Measurements from ENCODE around the gene SLC4A1AP.
"Not testable (repeated sequence)": the region's sequence is repeated elsewhere in the genome, so short reads cannot be mapped to it uniquely, and the experiment has no call there.

The SLC4A1AP gene

GRCh38 chr2:27683390-27684071 lies 19.8 kb downstream of the SLC4A1AP start:
- H3K27ac ChIP-seq, result peak overlapping the region in 1 of 11 experiments; percentile 16; a peak in 2 of 22 replicates

GRCh38 chr2:27685006-27685405 lies 21.3 kb downstream of the SLC4A1AP start:
- not testable (repeated sequence) for H3K27ac ChIP-seq; H3K9me3 ChIP-seq (replicated peaks in 1 of 11); H3K27me3 ChIP-seq; H4K20me1 ChIP-seq; H3K4me3 ChIP-seq
- peak overlapping the region in 1 of 11 experiments; percentile 18; a peak in 1 of 22 replicates for H3K9ac ChIP-seq
- peaks cover 0 to 32% (median 2%) of the 10 kb centered on the region in 10 experiments; a peak in 7 of 20 replicates for H3K4me1 ChIP-seq
- peaks cover 74 to 96% (median 85%) of the 10 kb centered on the region in 11 experiments for H3K36me3 ChIP-seq
- H3K4me2 ChIP-seq, result peak overlapping the region in 2 of 11 experiments; percentile 3 to 35; a peak in 1 of 22 replicates

More at GRCh38 chr2:27683390-27684071, 19.8 kb downstream of the SLC4A1AP start:
- Histone ChIP-seq H3K9ac (no peak overlapping the region), H4K20me1 (peaks cover 0 to 4% (median 0%) of the 10 kb centered on the region in 11 experiments; a peak in 1 of 22 replicates), H3K4me1 (peaks cover 0 to 32% (median 2%) of the 10 kb centered on the region in 10 experiments; a peak in 7 of 20 replicates), H3K36me3 (peaks cover 77 to 96% (median 88%) of the 10 kb centered on the region in 11 experiments), H3K9me3 (replicated peaks in 1 of 11) (no peaks in the 10 kb centered on the region), H3K4me2 (peak overlapping the region in 1 of 11 experiments; percentile 6; a peak in 3 of 22 replicates), H3K27me3 (no peaks in the 10 kb centered on the region), H3K4me3 (no peak overlapping the region)
- TF ChIP-seq Cebpa-rat (IDR thresholded peaks at IDR 0.05), result no peak

GRCh38 chr2:27685577-27685976 lies 21.9 kb downstream of the SLC4A1AP start:
- H3K36me3 ChIP-seq, result peaks cover 72 to 95% (median 83%) of the 10 kb centered on the region in 11 experiments
- H3K9ac ChIP-seq, result no peak overlapping the region; a peak in 1 of 22 replicates
- peaks cover 0 to 32% (median 2%) of the 10 kb centered on the region in 10 experiments; a peak in 7 of 20 replicates for H3K4me1 ChIP-seq
- no peak for TF ChIP-seq Cebpa-rat (IDR thresholded peaks at IDR 0.05)
- H3K4me3 ChIP-seq, result no peak overlapping the region
- no peaks in the 10 kb centered on the region for H3K9me3 ChIP-seq (replicated peaks in 1 of 11)
- H3K27ac ChIP-seq, result no peak overlapping the region
- peaks cover 0 to 4% (median 0%) of the 10 kb centered on the region in 11 experiments; a peak in 1 of 22 replicates for H4K20me1 ChIP-seq
- H3K4me2 ChIP-seq, result peak overlapping the region in 1 of 11 experiments; percentile 35; a peak in 1 of 22 replicates
- H3K27me3 ChIP-seq, result no peaks in the 10 kb centered on the region

- Histone ChIP-seq H3K36me3 (peaks cover 64 to 95% (median 81%) of the 10 kb centered on the region in 11 experiments), H3K27ac (no peak overlapping the region), H3K4me2 (no peak overlapping the region), H4K20me1 (no peaks in the 10 kb centered on the region), H3K9ac (no peak overlapping the region), H3K9me3 (replicated peaks in 1 of 11) (no peaks in the 10 kb centered on the region), H3K4me1 (peaks cover 0 to 23% (median 2%) of the 10 kb centered on the region in 10 experiments; a peak in 7 of 20 replicates), H3K27me3 (no peaks in the 10 kb centered on the region), H3K4me3 (no peak overlapping the region)
- no peak for TF ChIP-seq Cebpa-rat (IDR thresholded peaks at IDR 0.05)
Measured at GRCh38 chr2:27687232-27687631, 23.5 kb downstream of the SLC4A1AP start.

GRCh38 chr2:27689424-27689823 lies 25.7 kb downstream of the SLC4A1AP start:
- no peak overlapping the region for H3K4me3 ChIP-seq
- no peaks in the 10 kb centered on the region for H4K20me1 ChIP-seq
- H3K4me1 ChIP-seq, result peaks cover 0 to 11% (median 2%) of the 10 kb centered on the region in 10 experiments; a peak in 6 of 20 replicates
- H3K36me3 ChIP-seq, result peaks cover 61 to 100% (median 79%) of the 10 kb centered on the region in 11 experiments
- no peak overlapping the region for H3K9ac ChIP-seq
- H3K4me2 ChIP-seq, result no peak overlapping the region
- no peaks in the 10 kb centered on the region for H3K9me3 ChIP-seq (replicated peaks in 1 of 11)
- no peaks in the 10 kb centered on the region for H3K27me3 ChIP-seq
- 0 out of 22 replicates have a peak, but pooled peaks of 1 of the 11 experiments have one; percentile 17 for TF ChIP-seq Cebpa-rat (IDR thresholded peaks at IDR 0.05)
- no peak overlapping the region for H3K27ac ChIP-seq

GRCh38 chr2:27690052-27690451 lies 26.4 kb downstream of the SLC4A1AP start:
- no peak overlapping the region for H3K9ac ChIP-seq
- H3K4me1 ChIP-seq, result peaks cover 0 to 8% (median 1%) of the 10 kb centered on the region in 10 experiments; a peak in 6 of 20 replicates
- H3K9me3 ChIP-seq (replicated peaks in 1 of 11), result no peaks in the 10 kb centered on the region
- no peaks in the 10 kb centered on the region for H3K27me3 ChIP-seq
- H4K20me1 ChIP-seq, result no peaks in the 10 kb centered on the region
- H3K27ac ChIP-seq, result no peak overlapping the region
- no peak for TF ChIP-seq Cebpa-rat (IDR thresholded peaks at IDR 0.05)
- no peak overlapping the region for H3K4me3 ChIP-seq
- H3K36me3 ChIP-seq, result peaks cover 58 to 100% (median 81%) of the 10 kb centered on the region in 11 experiments
- H3K4me2 ChIP-seq, result no peak overlapping the region

GRCh38 chr2:27697660-27698059 lies 34.0 kb downstream of the SLC4A1AP start:
- Histone ChIP-seq H3K27ac (no peak overlapping the region), H3K4me1 (no peaks in the 10 kb centered on the region; a peak in 1 of 20 replicates), H3K9ac (no peak overlapping the region), H3K27me3 (no peaks in the 10 kb centered on the region), H3K4me2 (no peak overlapping the region), H3K4me3 (no peak overlapping the region), H3K36me3 (peaks cover 29 to 56% (median 42%) of the 10 kb centered on the region in 11 experiments), H3K9me3 (replicated peaks in 1 of 11) (no peaks in the 10 kb centered on the region), H4K20me1 (no peaks in the 10 kb centered on the region)
- TF ChIP-seq Cebpa-rat (IDR thresholded peaks at IDR 0.05), result no peak

GRCh38 chr2:27701676-27702075 lies 38.0 kb downstream of the SLC4A1AP start:
- no peak overlapping the region for H3K4me2 ChIP-seq

GRCh38 chr2:27702302-27702701 lies 38.6 kb downstream of the SLC4A1AP start:
- Histone ChIP-seq H3K27ac (no peak overlapping the region), H3K9me3 (replicated peaks in 1 of 11) (no peaks in the 10 kb centered on the region), H3K4me2 (no peak overlapping the region), H4K20me1 (no peaks in the 10 kb centered on the region), H3K9ac (no peak overlapping the region; a peak in 1 of 22 replicates), H3K36me3 (peaks cover 0 to 16% (median 3%) of the 10 kb centered on the region in 11 experiments; a peak in 6 of 22 replicates), H3K4me1 (peaks cover 0 to 38% (median 28%) of the 10 kb centered on the region in 10 experiments; a peak in 17 of 20 replicates), H3K27me3 (no peaks in the 10 kb centered on the region), H3K4me3 (no peak overlapping the region)
- no peak for TF ChIP-seq Cebpa-rat (IDR thresholded peaks at IDR 0.05)

More at GRCh38 chr2:27701676-27702075, 38.0 kb downstream of the SLC4A1AP start:
- peak overlapping the region in 1 of 11 experiments; percentile 17; a peak in 1 of 22 replicates for H3K9ac ChIP-seq
- peaks cover 0 to 38% (median 28%) of the 10 kb centered on the region in 10 experiments; a peak in 17 of 20 replicates for H3K4me1 ChIP-seq
- H3K27ac ChIP-seq, result no peak overlapping the region
- H3K36me3 ChIP-seq, result peaks cover under 1 to 23% (median 8%) of the 10 kb centered on the region in 11 experiments; a peak in 13 of 22 replicates
- no peak overlapping the region for H3K4me3 ChIP-seq
- no peaks in the 10 kb centered on the region for H4K20me1 ChIP-seq
- no peak for TF ChIP-seq Cebpa-rat (IDR thresholded peaks at IDR 0.05)
- no peaks in the 10 kb centered on the region for H3K9me3 ChIP-seq (replicated peaks in 1 of 11)
- H3K27me3 ChIP-seq, result no peaks in the 10 kb centered on the region
